ENCODE results near the gene PANK2. TPM values are rescaled to one million over a fixed set of nuclear protein-coding genes. Genes with fewer than 3 reads are reported as not detected.

Gene PANK2
- total and polyA plus RNA-seq, 2 of the 8 experiments (the other 6 are each of a cell fraction or from before 2014, with no cell fraction given), result 17.1 to 57.5 TPM

GRCh38 chr20:3915691-3916090, 26.5 kb downstream of the PANK2 start:
- H4K5ac ChIP-seq (ENCODE audit: insufficient read length, low read depth, low read length), result no peak overlapping the region
- no peak overlapping the region for H3K56ac ChIP-seq (replicated peaks; ENCODE audit: insufficient read length, low read depth, low read length)
- H3K4me2 ChIP-seq (ENCODE audit: insufficient read depth in 1 of 2, low read depth in 2 of 2, low read length in 2 of 2), result no peak overlapping the region
- no peaks in the 10 kb centered on the region for H3K9me3 ChIP-seq (ENCODE audit: insufficient read depth in 2 of 2, low read depth in 1 of 2, low read length in 1 of 2)
- H2BK20ac ChIP-seq (ENCODE audit: low read length), result no peak overlapping the region
- H3K23me2 ChIP-seq (ENCODE audit: low read depth, low read length), result no peaks in the 10 kb centered on the region; the same call in 1 of the 2 replicates
- H3K79me2 ChIP-seq (ENCODE audit: control insufficient read depth in 1 of 2, insufficient read depth in 2 of 2, low read length in 2 of 2), result peaks cover 5 to 90% of the 10 kb centered on the region in 2 experiments
- no peaks in the 10 kb centered on the region for H3K4me1 ChIP-seq (replicated peaks in 1 of 4; ENCODE audit: control insufficient read depth in 3 of 4, insufficient read depth in 4 of 4, low read length in 3 of 4)
- no peak overlapping the region for H3K4me3 ChIP-seq (ENCODE audit: extremely low read depth in 1 of 4, insufficient read depth in 2 of 4, low read depth in 3 of 4, low read length in 4 of 4)
- H3K27me3 ChIP-seq (replicated peaks in 1 of 4; ENCODE audit: control insufficient read depth in 3 of 4, extremely low read depth in 1 of 4, insufficient read depth in 3 of 4, low read length in 3 of 4), result no peaks in the 10 kb centered on the region
- no peak overlapping the region for H2AK5ac ChIP-seq (ENCODE audit: low read depth, low read length)
- no peak overlapping the region for H3K9ac ChIP-seq (replicated peaks in 1 of 4; ENCODE audit: extremely low read depth in 1 of 4, low read depth in 3 of 4, low read length in 3 of 4)
- H3K4ac ChIP-seq (replicated peaks; ENCODE audit: insufficient read length, low read depth, low read length), result no peak overlapping the region
- no peak overlapping the region for H4K91ac ChIP-seq (replicated peaks; ENCODE audit: insufficient read length, low read length)
- CTCF ChIA-PET (ENCODE audit: partially characterized antibody), result interaction anchor here (1.3 to 3.0 kb wide), 2 partner anchors 28 to 157 kb away, joined by 3 to 10 read pairs; no protein-coding TSS in a partner anchor
- no peak overlapping the region for H2BK12ac ChIP-seq (ENCODE audit: low read depth, low read length)
- H3K27ac ChIP-seq (ENCODE audit: low read depth, low read length), result no peak overlapping the region
- no peak overlapping the region for H2BK120ac ChIP-seq (replicated peaks; ENCODE audit: low read depth, low read length)
- 73% methylated on average over 2 of the region's 2 CpGs; no CpG with 5 or more reads in 1 of the 2 experiments for WGBS, 2 experiments (ENCODE audit: extremely low coverage in 1 of 2, insufficient coverage in 1 of 2, insufficient read length in 1 of 2, insufficient replicate concordance in 2 of 2, low coverage in 1 of 2, low lambda C conversion rate in 2 of 2, missing lambda C conversion rate in 1 of 2)
- no peak overlapping the region for H2BK15ac ChIP-seq (ENCODE audit: low read length)
- no peak for DNase-seq (ENCODE audit: low read depth in 1 of 2, low spot score in 2 of 2)
- peaks cover 3% of the 10 kb centered on the region; the same call in 1 of the 2 replicates for H3K79me1 ChIP-seq (ENCODE audit: low read depth, low read length)
- H4K8ac ChIP-seq (ENCODE audit: extremely low read depth, insufficient read depth, low read length), result no peak overlapping the region
- FAIRE-seq, result no peak
- no peak overlapping the region for H2AFZ ChIP-seq (ENCODE audit: low read length)
- no peak overlapping the region for H2BK5ac ChIP-seq (ENCODE audit: low read depth, low read length)
- no peak overlapping the region for H3K23ac ChIP-seq (ENCODE audit: insufficient read length)
- peaks cover 26 to 30% of the 10 kb centered on the region in 2 experiments for H4K20me1 ChIP-seq (replicated peaks in 1 of 2; ENCODE audit: control insufficient read depth in 1 of 2, insufficient read depth in 2 of 2, low read length in 2 of 2)
- POLR2A ChIA-PET (ENCODE audit: partially characterized antibody), result interaction anchor here (0.7 to 1.8 kb wide), 3 partner anchors 14 to 26 kb away, joined by 3 to 4 read pairs (median 3); no protein-coding TSS in a partner anchor
- no peak overlapping the region for H3K14ac ChIP-seq (ENCODE audit: insufficient read length)
- H3K36me3 ChIP-seq (ENCODE audit: control insufficient read depth in 2 of 4, insufficient read depth in 4 of 4, low read length in 3 of 4), result peaks cover 29 to 78% (median 58%) of the 10 kb centered on the region in 4 experiments
- no peak overlapping the region for H3K18ac ChIP-seq (ENCODE audit: extremely low read depth, low read length)
- TF ChIP-seq SAP30 (IDR thresholded peaks at IDR 0.05; ENCODE audit: insufficient read depth, insufficient replicate concordance, low read length) (no peak), SIRT6 (IDR thresholded peaks at IDR 0.05; ENCODE audit: low read length) (no peak), SP1 (IDR thresholded peaks at IDR 0.05; ENCODE audit: low read depth, low read length) (no peak), GTF2F1 (IDR thresholded peaks at IDR 0.05; ENCODE audit: borderline replicate concordance, low read depth, low read length) (no peak), JUN (IDR thresholded peaks at IDR 0.05; ENCODE audit: low read depth, low read length) (no peak), RBBP5 (IDR thresholded peaks at IDR 0.05; ENCODE audit: borderline replicate concordance, low read depth, low read length) (no peak), RFX5 (IDR thresholded peaks at IDR 0.05; ENCODE audit: borderline replicate concordance, low read depth, low read length) (no peak), TEAD4 (IDR thresholded peaks at IDR 0.05; ENCODE audit: low read depth, low read length) (no peak), KDM1A (IDR thresholded peaks at IDR 0.05; ENCODE audit: borderline replicate concordance, low read length) (no peak), CEBPB (IDR thresholded peaks at IDR 0.05; ENCODE audit: low read depth, low read length) (no peak), KDM4A (IDR thresholded peaks at IDR 0.05; ENCODE audit: low read depth, low read length, severe bottlenecking) (no peak), KDM5A (IDR thresholded peaks at IDR 0.05; ENCODE audit: low read length) (no peak), CBX5 (IDR thresholded peaks at IDR 0.05; ENCODE audit: low read depth, low read length) (no peak)
- TF ChIP-seq, protein P1, sequence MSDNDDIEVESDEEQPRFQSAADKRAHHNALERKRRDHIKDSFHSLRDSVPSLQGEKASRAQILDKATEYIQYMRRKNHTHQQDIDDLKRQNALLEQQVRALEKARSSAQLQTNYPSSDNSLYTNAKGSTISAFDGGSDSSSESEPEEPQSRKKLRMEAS (IDR thresholded peaks at IDR 0.05), result no peak
